Stimulated activated CD8-positive, alpha-beta memory T cell treated with anti-CD3 and anti-CD28 coated beads, Interleukin-2, amount 100 ng/mL, for 1 hour (primary cell): Measurements from ENCODE around the gene IPO4.
A peak's percentile ranks its signal among the peaks of the same experiment; 100 is the strongest.
"Not testable (repeated sequence)": the region's sequence is repeated elsewhere in the genome, so short reads cannot be mapped to it uniquely, and the experiment has no call there.

ENCODE experiments used
- DNase-seq, 2 donors: peaks; one replicate each; pipeline ENCODE4 v3.0.0-alpha.2; 2020; ENCODE audit warnings: low read depth in 2 of 2

Gene IPO4

GRCh38 chr14:24215495-24216344 lies 27.1 kb upstream of the IPO4 start, which contains the start of gene MDP1:
MDP1 (minus strand) TSS chr14:24216066; CDS start chr14:24215955, 111 bp downstream.
- peak; percentile 63 to 75 for DNase-seq

GRCh38 chr14:24213866-24214662 lies 25.4 kb upstream of the IPO4 start:
- DNase-seq: no peak

- DNase-seq: peak; percentile 92 to 93
Observed at GRCh38 chr14:24212924-24213865, 24.6 kb upstream of the IPO4 start, which contains the start of gene CHMP4A. CHMP4A (minus strand) TSS chr14:24213488; CDS start chr14:24213439, 49 bp downstream.

GRCh38 chr14:24211311-24211710 lies 22.7 kb upstream of the IPO4 start:
- DNase-seq: no peak

GRCh38 chr14:24207625-24208024 lies 19.0 kb upstream of the IPO4 start:
- no peak for DNase-seq

- no peak for DNase-seq
Observed at GRCh38 chr14:24207104-24207551, 18.5 kb upstream of the IPO4 start.

DNA sequence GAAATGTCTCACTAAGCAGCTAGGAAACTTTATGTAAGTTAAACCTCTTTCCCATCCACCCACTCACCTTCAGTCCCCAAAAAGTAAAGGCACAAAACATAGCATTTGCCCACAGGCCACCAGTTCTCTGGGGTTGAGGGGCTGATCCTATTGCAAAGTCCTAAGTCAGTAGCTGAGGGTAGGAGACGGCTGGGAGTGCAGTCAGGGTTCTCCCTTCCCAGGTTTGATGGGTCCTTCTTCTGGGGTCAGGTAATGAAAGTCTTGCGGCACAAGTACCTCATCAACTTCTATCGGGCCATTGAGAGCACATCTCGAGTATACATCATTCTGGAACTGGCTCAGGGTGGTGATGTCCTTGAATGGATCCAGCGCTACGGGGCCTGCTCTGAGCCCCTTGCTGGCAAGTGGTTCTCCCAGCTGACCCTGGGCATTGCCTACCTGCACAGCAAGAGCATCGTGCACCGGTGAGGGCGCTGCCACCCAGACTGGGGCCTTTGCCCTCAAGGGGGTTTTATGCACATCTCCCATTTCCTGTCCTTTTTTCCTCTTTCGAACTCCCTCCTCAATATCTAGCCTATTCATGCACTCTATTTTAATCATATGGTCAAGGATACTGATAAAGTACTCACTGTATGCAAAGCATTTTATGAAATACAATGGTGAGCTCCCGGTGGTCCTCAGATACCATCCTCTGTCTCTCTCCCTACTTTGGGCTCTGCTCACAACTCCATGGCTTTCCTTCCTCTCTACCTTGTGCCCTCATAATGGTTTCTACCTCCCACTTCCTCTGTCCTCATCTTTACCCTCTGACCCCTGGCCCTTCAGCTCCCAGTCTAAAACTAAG lies 17.9 kb upstream of the IPO4 start:
- no peak for DNase-seq

DNA sequence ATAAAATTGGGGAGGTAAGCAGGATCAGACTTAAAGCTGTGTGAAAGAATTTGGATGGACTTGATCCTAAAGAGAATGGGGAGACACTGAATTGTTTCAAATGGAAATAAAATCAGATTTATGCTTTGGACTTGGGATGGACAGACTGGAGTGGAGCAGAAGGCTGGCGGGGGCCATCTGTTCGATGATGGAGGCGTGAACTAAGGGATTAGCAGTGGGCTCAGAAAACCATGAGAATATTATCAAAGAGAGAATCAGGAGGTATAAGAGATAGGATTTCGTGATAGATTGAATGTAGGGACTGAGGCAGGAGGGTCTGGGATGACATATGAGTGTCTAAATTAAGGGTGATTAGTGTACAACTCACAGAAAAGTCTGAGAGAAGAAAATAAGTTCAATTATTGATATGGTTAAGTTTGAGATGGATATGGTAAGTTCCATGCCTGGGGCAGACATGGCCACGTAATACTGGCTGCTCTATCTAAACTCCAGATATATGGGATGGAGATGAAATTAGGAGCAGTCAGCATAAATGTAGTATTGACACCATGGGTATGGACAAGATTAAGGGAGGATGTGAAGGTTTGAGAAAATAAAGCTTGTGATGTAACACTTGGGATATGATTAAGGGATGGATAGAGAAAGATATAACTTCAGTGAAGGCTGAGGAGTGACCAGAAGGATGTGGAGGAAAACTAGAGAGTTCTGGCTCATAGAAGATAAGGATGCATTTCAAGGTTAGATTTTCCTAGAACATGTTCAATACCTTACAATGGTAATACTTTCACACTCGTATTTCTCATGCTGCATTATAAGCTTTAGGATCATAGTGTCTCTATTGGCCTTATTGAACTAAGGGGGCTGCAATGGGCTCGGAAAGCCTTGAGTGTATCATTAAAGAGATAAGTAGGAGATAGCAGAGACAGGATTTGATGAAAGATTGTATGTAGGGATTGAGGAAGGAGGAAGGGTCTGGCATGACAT lies 15.8 kb upstream of the IPO4 start:
- DNase-seq: no peak

GRCh38 chr14:24203249-24203886 lies 14.8 kb upstream of the IPO4 start:
- not testable (repeated sequence) for DNase-seq

DNA sequence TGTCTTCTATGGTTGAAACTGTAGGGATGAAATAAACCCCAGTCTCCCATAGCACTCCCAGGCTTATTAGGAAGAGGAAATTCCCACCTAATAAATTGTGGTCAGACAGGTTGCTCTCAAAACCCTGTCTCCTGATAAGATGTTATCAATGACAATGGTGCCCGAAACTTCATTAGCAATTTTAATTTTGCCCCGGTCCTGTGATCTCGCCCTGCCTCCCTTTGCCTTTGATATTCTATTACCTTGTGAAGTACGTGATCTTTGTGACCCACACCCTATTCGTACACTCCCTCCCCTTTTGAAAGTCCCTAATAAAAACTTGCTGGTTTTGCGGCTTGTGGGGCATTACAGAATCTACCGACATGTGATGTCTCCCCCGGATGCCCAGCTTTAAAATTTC lies 13.9 kb upstream of the IPO4 start:
- DNase-seq: not testable (repeated sequence)

GRCh38 chr14:24198814-24199524 lies 10.4 kb upstream of the IPO4 start:
- DNase-seq: no peak

DNA sequence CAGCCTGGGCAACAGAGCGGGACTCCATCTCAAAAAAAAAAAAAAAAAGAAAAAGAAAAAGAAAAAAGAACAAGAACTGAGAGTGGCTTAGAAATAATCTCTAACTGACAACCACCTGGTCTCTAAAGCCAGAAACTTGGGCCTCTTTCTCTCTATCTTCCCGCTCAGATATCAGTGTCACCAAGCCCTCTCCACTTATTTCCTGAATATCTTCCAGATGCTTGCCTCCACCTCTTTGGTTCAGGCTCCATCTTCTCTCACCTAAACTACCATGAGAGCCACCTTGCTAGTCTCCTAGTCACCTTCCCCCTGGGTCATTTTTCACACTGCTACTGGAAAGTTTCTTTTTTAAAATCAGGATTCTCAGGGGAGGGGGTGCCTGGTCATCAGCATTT lies 8.4 kb upstream of the IPO4 start:
- DNase-seq: no peak

DNA sequence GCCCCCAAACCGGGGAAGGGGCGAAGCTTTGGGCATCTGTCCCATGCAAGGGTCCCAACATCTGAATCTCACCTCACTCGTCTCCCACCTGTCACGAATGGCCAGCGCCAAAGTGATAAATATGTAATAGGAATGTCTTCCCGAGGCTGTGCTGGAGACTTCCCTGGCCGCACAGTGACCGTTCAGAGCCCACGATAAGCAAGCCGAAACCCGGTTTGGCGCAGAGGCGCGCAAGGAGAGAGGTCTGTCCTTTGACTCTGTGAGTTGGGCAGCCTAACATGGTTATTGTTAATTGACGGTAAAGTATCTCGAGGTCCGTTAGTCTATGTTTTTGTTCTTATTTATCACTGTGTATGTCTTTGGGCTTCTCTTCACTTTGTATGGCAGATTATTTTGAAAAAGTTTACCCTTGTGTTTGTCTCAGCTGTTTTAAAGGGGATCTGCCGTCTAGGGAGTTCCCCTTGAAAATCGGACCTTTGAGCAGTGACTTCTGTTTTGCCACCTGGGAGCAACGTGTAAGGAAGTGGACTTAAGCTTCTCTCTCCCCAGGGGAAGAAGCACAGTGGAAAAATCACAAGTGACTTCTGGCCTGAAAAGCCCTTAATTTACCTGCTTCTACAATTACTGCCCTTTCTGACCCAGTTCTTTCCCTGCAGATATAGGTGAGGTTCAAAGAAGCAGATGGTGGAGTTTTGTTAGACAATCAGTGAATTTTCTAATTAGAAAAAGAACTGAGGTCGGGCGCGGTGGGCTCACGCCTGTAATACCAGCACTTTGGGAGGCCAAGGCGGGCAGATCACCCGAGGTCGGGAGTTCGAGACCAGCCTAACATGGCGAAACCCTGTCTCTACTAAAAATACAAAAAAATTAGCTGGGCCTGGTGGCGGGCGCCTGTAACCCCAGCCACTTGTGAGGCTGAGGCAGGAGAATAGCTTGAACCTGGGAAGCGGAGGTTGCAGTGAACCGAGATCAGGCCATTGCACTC lies 7.7 kb upstream of the IPO4 start:
- DNase-seq: no peak

DNA sequence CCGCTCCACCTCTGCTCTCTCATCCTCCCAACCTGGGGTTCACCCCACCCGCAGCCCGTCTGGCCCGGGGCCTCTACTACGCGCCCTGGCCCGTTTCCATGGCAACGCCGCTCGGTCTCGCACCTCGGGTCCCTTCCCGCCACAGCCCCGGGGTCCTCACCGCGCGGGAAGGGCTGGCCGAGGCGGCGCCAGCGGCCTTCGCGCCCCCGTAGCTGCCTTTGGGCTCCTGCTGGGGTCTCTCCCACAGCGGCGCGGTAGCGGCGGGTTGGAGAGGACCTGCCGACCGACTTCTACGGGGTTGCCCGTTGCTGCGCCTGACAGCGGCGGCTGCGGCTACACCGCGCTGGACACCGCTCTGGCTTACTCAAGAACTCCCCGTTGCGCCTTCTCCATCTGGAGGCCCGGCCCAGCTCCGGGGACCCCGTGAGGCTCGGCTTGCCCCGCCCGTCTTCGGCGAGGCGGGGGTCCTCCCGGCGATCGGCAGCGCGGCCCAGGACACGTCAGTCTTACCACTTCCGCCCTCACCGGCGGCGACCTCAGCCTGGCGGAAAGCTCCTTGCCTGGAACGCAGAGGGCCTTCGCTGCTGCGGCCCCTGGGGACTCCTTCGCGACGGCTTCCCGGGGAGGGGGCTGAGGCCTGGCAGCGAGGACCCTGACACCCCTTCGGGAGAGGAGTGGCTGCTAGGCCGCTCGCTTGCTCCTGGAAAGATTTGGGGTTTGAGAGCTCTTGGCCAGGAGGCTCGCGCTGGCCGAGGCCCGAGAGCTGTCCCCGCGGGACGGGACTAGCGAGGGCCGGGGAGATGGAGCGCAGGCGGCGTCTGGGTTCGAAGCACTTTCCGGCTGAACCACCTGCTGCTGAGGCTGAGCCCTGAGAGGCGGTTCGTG lies 6.8 kb upstream of the IPO4 start, which contains the start of gene TM9SF1:
Gene TM9SF1 (minus strand): TSS at position 256 of the 885 bp plus-strand sequence. CDS start 422 bp downstream, outside the sequence.
- DNase-seq: peak; percentile 76 to 77

- DNase-seq: no peak
Observed at GRCh38 chr14:24194873-24195185, 6.2 kb upstream of the IPO4 start.
